Fibroblast of skin of scalp (primary cell): Measurements from ENCODE around the gene GGCX. TPM values are rescaled to one million over a fixed set of nuclear protein-coding genes. Genes with fewer than 3 reads are reported as not detected.
A peak's percentile ranks its signal among the peaks of the same experiment; 100 is the strongest.
"Not testable (repeated sequence)": the region's sequence is repeated elsewhere in the genome, so short reads cannot be mapped to it uniquely, and the experiment has no call there.

Experiments
- DNase-seq: peaks from one replicate; pipeline ENCODE4 v3.0.0-alpha.2; 2013
- polyA plus RNA-seq, 2 experiments: library from polyadenylated mRNA; unstranded; fragments of 120-200 nt; gene quantifications; one replicate each; pipeline ENCODE4 v1.2.1, GENCODE V29; 2013; ENCODE audit not compliant: insufficient read length in 2 of 2

GGCX gene
- polyA plus RNA-seq (2013, experiment 1 of 2; ENCODE audit: insufficient read length), result 34.4 TPM
- polyA plus RNA-seq (2013, experiment 2 of 2; ENCODE audit: insufficient read length), result 35.4 TPM

- peak; percentile 93 for DNase-seq
These were observed at the start of gene GGCX for GRCh38 chr2:85561280-85562212. GGCX (minus strand) TSS chr2:85561493; CDS start chr2:85561428, 65 bp downstream.

GRCh38 chr2:85607268-85608215 is 46.2 kb upstream of the GGCX start:
- no peak for DNase-seq

GRCh38 chr2:85606116-85606455 is 44.8 kb upstream of the GGCX start:
- no peak for DNase-seq

GRCh38 chr2:85605406-85606115 is 44.3 kb upstream of the GGCX start:
- DNase-seq, result peak; percentile 95

- no peak for DNase-seq
These were observed 43.5 kb upstream of the GGCX start for GRCh38 chr2:85604568-85605339.

- not testable (repeated sequence) for DNase-seq
These were observed 42.8 kb upstream of the GGCX start for GRCh38 chr2:85604133-85604444.

- peak; percentile 91 for DNase-seq
These were observed 41.4 kb upstream of the GGCX start, which contains the start of gene TMEM150A for GRCh38 chr2:85602476-85603234. TMEM150A (minus strand) TSS chr2:85602698; CDS start chr2:85601948, 750 bp downstream.

GRCh38 chr2:85601771-85602475 is 40.6 kb upstream of the GGCX start:
- no peak for DNase-seq

- no peak for DNase-seq
These were observed 39.9 kb upstream of the GGCX start for GRCh38 chr2:85600951-85601770.

GRCh38 chr2:85600235-85600575 is 38.9 kb upstream of the GGCX start:
- no peak for DNase-seq

- DNase-seq, result no peak
These were observed 38.4 kb upstream of the GGCX start for GRCh38 chr2:85599468-85600234.

- no peak for DNase-seq
These were observed 37.5 kb upstream of the GGCX start for GRCh38 chr2:85598594-85599340.

- no peak for DNase-seq
These were observed 35.9 kb upstream of the GGCX start for GRCh38 chr2:85597241-85597640.

GRCh38 chr2:85596486-85597143 is 35.3 kb upstream of the GGCX start:
- DNase-seq, result no peak

GRCh38 chr2:85596026-85596333 is 34.7 kb upstream of the GGCX start:
- DNase-seq, result no peak

- peak; percentile 98 for DNase-seq
These were observed 34.2 kb upstream of the GGCX start, which contains the start of gene RNF181 for GRCh38 chr2:85595301-85596025. RNF181 (plus strand) TSS chr2:85595745; CDS start chr2:85595764, 19 bp downstream.
